K562 (cell line): ENCODE measurements around the gene SMARCB1. TPM values are rescaled to one million over a fixed set of nuclear protein-coding genes. Genes with fewer than 3 reads are reported as not detected.
A peak's percentile ranks its signal among the peaks of the same experiment; 100 is the strongest.

Experiments used
- ATAC-seq: fragments of 200-7000 bp; cut with Tn5 transposase; 3 replicates; pipeline ENCODE4 v1.9.1; 2020; ENCODE audit warnings: moderate library complexity
- BruUV-seq: library from RNA; stranded (reverse); fragments of 400-500 nt; replicated peaks from 2 replicates; lab custom pipeline; 2021; lab: Mats Ljungman, UMichigan
- CTCF ChIA-PET: fragments of 300-600 bp; formaldehyde crosslinking; extraction: SDS; loops from one replicate; lab custom pipeline; 2021; ENCODE audit warnings: low intra/inter-chr PET ratio; lab: Yijun Ruan, JAX
- POLR2A ChIA-PET: fragments of 300-600, 350-650 bp; sonication (Branson Sonifier 250); formaldehyde crosslinking; extraction: SDS; loops from one replicate; lab custom pipeline; 2021; ENCODE audit warnings: antibody characterized with exemption, inconsistent platforms; lab: Yijun Ruan, JAX
- DNase-seq, 4 experiments: peaks; one replicate each; pipeline versions ENCODE4 v3.0.0 to v3.0.0-alpha.2; 2011 to 2018; ENCODE audit warnings: low spot score in 3 of 4, mixed read lengths in 3 of 4; ENCODE audit errors: extremely low read depth in 1 of 4
- FAIRE-seq: peaks from 2 replicates; lab custom pipeline; 2011; peaks lifted over from hg19 to GRCh38; lab: Jason Lieb, UNC
- H2AFZ ChIP-seq: 2 replicates; pipeline ENCODE4 v1.6.0; 2011; ENCODE audit warnings: low read depth, low read length, control low read depth, inconsistent platforms
- H3K27ac ChIP-seq: fragments of 200-600 bp; 3 replicates; pipeline ENCODE4 v1.8.0; 2011; ENCODE audit warnings: low read depth, mild to moderate bottlenecking, control low read depth, inconsistent platforms, low read length, moderate library complexity, mixed read lengths; ENCODE audit errors: extremely low read depth
- H3K27me3 ChIP-seq, 2 experiments: fragments of 300-600 bp in 1 of 2; 2 replicates in 1 of 2; 3 replicates in 1 of 2; pipeline versions ENCODE4 v1.6.0 to v1.8.0; 2011; ENCODE audit warnings: inconsistent platforms in 2 of 2, low read length in 2 of 2, mild to moderate bottlenecking in 1 of 2, mixed read lengths in 1 of 2, moderate library complexity in 1 of 2; ENCODE audit not compliant: control insufficient read depth in 2 of 2, insufficient read depth in 2 of 2
- H3K36me3 ChIP-seq: fragments of 300-600 bp; 3 replicates; pipeline ENCODE4 v1.8.0; 2011; ENCODE audit warnings: mild to moderate bottlenecking, low read length, inconsistent platforms; ENCODE audit not compliant: control insufficient read depth, insufficient read depth
- H3K4me1 ChIP-seq, 2 experiments: fragments of 200-600 bp in 1 of 2; replicated peaks in 1 of 2; 2 replicates in 1 of 2; 3 replicates in 1 of 2; pipeline versions ENCODE4 v1.5.1 to v1.8.0; 2011; ENCODE audit warnings: inconsistent platforms in 2 of 2, low read length in 2 of 2, mild to moderate bottlenecking in 1 of 2, mixed read lengths in 1 of 2, moderate library complexity in 1 of 2; ENCODE audit not compliant: control insufficient read depth in 2 of 2, insufficient read depth in 2 of 2
- H3K4me2 ChIP-seq: 2 replicates; pipeline ENCODE4 v1.6.1; 2011; ENCODE audit warnings: low read length, control low read depth, inconsistent platforms, mixed read lengths; ENCODE audit not compliant: insufficient read depth
- H3K4me3 ChIP-seq: fragments of 200-600 bp; sonication (generic), shearing (Covaris generic); 2 replicates; pipeline ENCODE4 v1.5.1; 2016; ENCODE audit warnings: control low read depth, inconsistent platforms
- H3K79me2 ChIP-seq: fragments of 200-600 bp; 3 replicates; pipeline ENCODE4 v1.8.0; 2011; ENCODE audit warnings: low read length, inconsistent platforms; ENCODE audit not compliant: control insufficient read depth, insufficient read depth
- H3K9ac ChIP-seq, 2 experiments: 2 replicates each; pipeline versions ENCODE4 v1.6.0 to v1.6.1; 2011; ENCODE audit warnings: low read depth in 2 of 2, low read length in 2 of 2, control low read depth in 1 of 2, inconsistent platforms in 1 of 2, mild to moderate bottlenecking in 1 of 2, mixed read lengths in 1 of 2; ENCODE audit not compliant: insufficient read depth in 1 of 2
- H3K9me1 ChIP-seq: one replicate; pipeline ENCODE4 v1.6.0; 2011; ENCODE audit warnings: inconsistent platforms, mild to moderate bottlenecking, low read length, moderate library complexity; ENCODE audit not compliant: control insufficient read depth, insufficient read depth
- H3K9me3 ChIP-seq: replicated peaks from 2 replicates; pipeline ENCODE4 v1.5.1; 2011; ENCODE audit warnings: low read depth, low read length, inconsistent platforms; ENCODE audit not compliant: control insufficient read depth, insufficient read depth
- H4K20me1 ChIP-seq: replicated peaks from 2 replicates; pipeline ENCODE4 v1.6.1; 2011; ENCODE audit warnings: low read length, inconsistent platforms, mixed read lengths; ENCODE audit not compliant: control insufficient read depth, insufficient read depth
- ASH1L ChIP-seq: fragments of 450-650 bp; IDR thresholded peaks from 2 replicates; pipeline ENCODE4 v1.6.1; 2018; ENCODE audit warnings: borderline replicate concordance, mild to moderate bottlenecking, low read depth; ENCODE audit not compliant: partially characterized antibody
- BRF1 ChIP-seq: IDR thresholded peaks from 3 replicates; pipeline ENCODE4 v1.6.1; 2011; ENCODE audit warnings: borderline replicate concordance, mild to moderate bottlenecking; ENCODE audit not compliant: insufficient read length; ENCODE audit errors: extremely low read depth
- CTCF ChIP-seq, 3 experiments: IDR thresholded peaks in 2 of 3; conservative IDR thresholded peaks in 1 of 3; 2 replicates each; pipeline ENCODE4 v1.5.1; 2011 to 2012; ENCODE audit warnings: low read length in 3 of 3, mild to moderate bottlenecking in 3 of 3, control low read depth in 2 of 3, improper control_type of control experiment in 1 of 3, inconsistent platforms in 1 of 3, low read depth in 1 of 3, mixed read lengths in 1 of 3, moderate library complexity in 1 of 3; ENCODE audit not compliant: insufficient read depth in 2 of 3
- CTCFL ChIP-seq: IDR thresholded peaks from 2 replicates; pipeline ENCODE4 v1.6.1; 2011; ENCODE audit warnings: borderline replicate concordance, low read depth, mild to moderate bottlenecking, moderate library complexity, low read length; ENCODE audit not compliant: insufficient read depth, poor library complexity, severe bottlenecking
- KAT8 ChIP-seq: fragments of 450-650 bp; IDR thresholded peaks from 2 replicates; pipeline ENCODE4 v1.6.1; 2016; ENCODE audit warnings: low read depth, mild to moderate bottlenecking
- LARP7 ChIP-seq: fragments of 450-650 bp; IDR thresholded peaks from 2 replicates; pipeline ENCODE4 v1.6.1; 2016
- MTF1 ChIP-seq: fragments of 250-450 bp; sonication (Bioruptor Pico); IDR thresholded peaks from 2 replicates; pipeline ENCODE4 v1.9.0; 2021; ENCODE audit warnings: moderate library complexity, mild to moderate bottlenecking, inconsistent platforms, borderline replicate concordance
- POLR3A ChIP-seq: IDR thresholded peaks from 2 replicates; pipeline ENCODE4 v1.6.1; 2011; ENCODE audit warnings: borderline replicate concordance, mild to moderate bottlenecking, moderate library complexity; ENCODE audit not compliant: insufficient read length, insufficient read depth; ENCODE audit errors: extremely low read depth
- POU5F1 ChIP-seq: fragments of 150-350 bp; IDR thresholded peaks from 2 replicates; pipeline ENCODE4 v1.6.1; 2014; ENCODE audit warnings: borderline replicate concordance, low read length, low read depth, mild to moderate bottlenecking; ENCODE audit not compliant: partially characterized antibody
- RBM25 ChIP-seq: fragments of 200-400 bp; formaldehyde crosslinking; IDR thresholded peaks from 2 replicates; pipeline ENCODE4 v1.6.1; 2018; ENCODE audit warnings: low read length, low read depth, moderate library complexity; ENCODE audit not compliant: severe bottlenecking
- SPI1 ChIP-seq: IDR thresholded peaks from 2 replicates; pipeline ENCODE4 v1.6.1; 2011; ENCODE audit warnings: low read depth, low read length, control low read depth, borderline replicate concordance
- TAL1 ChIP-seq: fragments of 450-650 bp; IDR thresholded peaks from 2 replicates; pipeline ENCODE4 v1.6.1; 2016; ENCODE audit warnings: mild to moderate bottlenecking
- THRAP3 ChIP-seq: fragments of 450-650 bp; IDR thresholded peaks from 2 replicates; pipeline ENCODE4 v1.6.1; 2016; ENCODE audit warnings: mild to moderate bottlenecking, inconsistent platforms, borderline replicate concordance
- ZNF395 ChIP-seq: fragments of 200-800 bp; sonication (Bioruptor generic); IDR thresholded peaks from 2 replicates; pipeline ENCODE4 v1.6.1; 2017; ENCODE audit warnings: missing genetic modification characterization, missing compliant biosample characterization
- ZNF764 ChIP-seq: fragments of 250-450 bp; sonication (Bioruptor Pico); IDR thresholded peaks from 2 replicates; pipeline ENCODE4 v1.4.0; 2020; ENCODE audit warnings: low read depth, mild to moderate bottlenecking, moderate library complexity
- WGBS: fragments of 100-300 bp; shearing (Covaris generic); methylation state at CpG from one replicate; pipeline ENCODE4 v1.1.6; 2016; ENCODE audit warnings: low coverage, mixed read lengths; ENCODE audit not compliant: insufficient coverage; ENCODE audit errors: missing lambda C conversion rate; 5-methylcytosine and 5-hydroxymethylcytosine counted together
- in situ Hi-C: fragments of 300-500 bp; cut with MboI; formaldehyde crosslinking; loops from 4 replicates; pipeline ENCODE4 v1.15.0; 2018; ENCODE audit warnings: inconsistent platforms, mixed read lengths
- intact Hi-C: fragments of 100-400 bp; cut with micrococcal nuclease; formaldehyde crosslinking; loops from 2 replicates; pipeline ENCODE4 v1.14.2; 2022
- polyA plus RNA-seq, 8 experiments: library from polyadenylated mRNA; depleted of rRNA in 4 of 8; stranded (reverse) in 5 of 8; unstranded in 3 of 8; fragments of >200 nt; fragmentation: Nextera tagmentation in 2 of 8; fragmentation: Illumina TruSeq in 1 of 8; extraction: Ambion mirVana in 2 of 8; extraction: Trizol in 1 of 8; gene quantifications; 2 replicates each; pipeline versions ENCODE4 v1.2.1 to v1.2.3, GENCODE V29; 2011 to 2014; ENCODE audit warnings: inconsistent platforms in 1 of 8, missing spikeins in 1 of 8
- total RNA-seq, 7 experiments: library from RNA; depleted of rRNA in 6 of 7; stranded (reverse); fragments of >200 nt in 6 of 7; fragmentation: Illumina TruSeq in 2 of 7; extraction: Trizol in 2 of 7; gene quantifications; 2 replicates each; pipeline versions ENCODE4 v1.2.1 to v1.2.3, GENCODE V29; 2011 to 2021; ENCODE audit warnings: low replicate concordance in 1 of 7

Gene SMARCB1
- total and polyA plus RNA-seq, 9 of the 15 experiments (the other 6 are each of a cell fraction or from before 2014, with no cell fraction given) = 1.2 to 113 (median 65.4) TPM

GRCh38 chr22:23781065-23781464 is 5.7 kb upstream of the SMARCB1 start:
- POLR2A ChIA-PET = no interaction called here
- H3K9me3 ChIP-seq = no peaks in the 10 kb centered on the region
- no peak for TF ChIP-seq BRF1
- no peak for TF ChIP-seq KAT8
- no peak for TF ChIP-seq ZNF764 (CRISPR knock-in tag)
- TF ChIP-seq RBM25 = no peak
- TF ChIP-seq POLR3A = no peak
- TF ChIP-seq THRAP3 = no peak
- TF ChIP-seq ASH1L = no peak
- no peak for TF ChIP-seq ZNF395 (CRISPR knock-in tag)
- no peak for TF ChIP-seq POU5F1
- no peak for TF ChIP-seq CTCF (IDR thresholded peaks at IDR 0.05 in 2 of 3, conservative IDR thresholded peaks at IDR 0.05 in 1 of 3; ENCODE audit: insufficient read depth in 2 of 3, low read depth in 1 of 3, low read length in 3 of 3)
- no peak for TF ChIP-seq CTCFL
- no peak for TF ChIP-seq LARP7
- no peak for TF ChIP-seq MTF1 (CRISPR knock-in tag)
- no peak for TF ChIP-seq SPI1
- no peak for TF ChIP-seq TAL1
- H3K27me3 ChIP-seq = no peaks in the 10 kb centered on the region
- no peak overlapping the region for H3K4me2 ChIP-seq
- DNase-seq (no peak), FAIRE-seq (no peak), ATAC-seq (no peak)
- intact Hi-C loops (no loop called here), in situ Hi-C loops (no loop called here)
- 61% methylated on average over 8 of the region's 15 CpGs for whole genome bisulfite sequencing
- H2AFZ ChIP-seq = peak overlapping the region; percentile 45; the same call in 1 of the 2 replicates
- no peaks in the 10 kb centered on the region for H3K36me3 ChIP-seq
- CTCF ChIA-PET = no interaction called here
- no peak overlapping the region for H3K27ac ChIP-seq
- H3K9ac ChIP-seq = peak overlapping the region in 1 of 2 experiments; percentile 50; a peak in 2 of 4 replicates
- no peaks in the 10 kb centered on the region for H4K20me1 ChIP-seq
- no peaks in the 10 kb centered on the region for H3K9me1 ChIP-seq
- peaks cover 0 to 22% of the 10 kb centered on the region in 2 experiments; a peak in 2 of 5 replicates for H3K4me1 ChIP-seq
- no peak overlapping the region for H3K4me3 ChIP-seq
- no peaks in the 10 kb centered on the region for H3K79me2 ChIP-seq
- no TSS peak for BruUV-seq
